ENCODE data around the gene CST2. TPM values are rescaled to one million over a fixed set of nuclear protein-coding genes. Genes with fewer than 3 reads are reported as not detected.
A peak's percentile ranks its signal among the peaks of the same experiment; 100 is the strongest.
"Not testable (repeated sequence)": the region's sequence is repeated elsewhere in the genome, so short reads cannot be mapped to it uniquely, and the experiment has no call there.

CST2 gene
- total RNA-seq, 4 donors from 2014 or later = 0.45 to 2.1 (median 0.86) TPM; not detected in 1

DNA sequence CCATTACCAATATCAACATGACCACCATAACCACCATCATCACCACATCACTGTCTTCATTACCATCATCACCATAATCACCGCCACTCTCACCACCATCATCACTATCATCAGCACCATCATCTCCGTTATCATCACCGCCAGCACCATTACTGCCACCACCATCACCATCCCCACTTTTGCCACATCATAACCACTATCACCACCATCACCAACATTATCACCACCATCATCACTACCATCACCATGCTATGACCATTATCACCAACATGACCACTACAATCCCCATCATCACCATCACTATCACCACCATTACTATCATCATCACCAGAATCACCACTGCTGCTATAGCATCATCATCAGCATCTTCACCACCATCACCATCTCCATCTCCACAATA is 25.7 kb downstream of the CST2 start:
- H3K27ac ChIP-seq (replicated peaks in 1 of 4) = no peak overlapping the region
- peaks cover 0 to 5% (median 0%) of the 10 kb centered on the region in 4 donors for H3K4me1 ChIP-seq
- no peak for DNase-seq (ENCODE audit: extremely low spot score)
- H3K27me3 ChIP-seq = no peaks in the 10 kb centered on the region
- intact Hi-C loops (cut with DNase I) = loop anchor here (5.0 to 10.0 kb wide), 2 partner anchors 81 to 194 kb away; no protein-coding TSS in a partner anchor
- no peaks in the 10 kb centered on the region for H3K36me3 ChIP-seq
- no peak overlapping the region for H3K4me3 ChIP-seq
- 97% methylated on average over 3 of the region's 3 CpGs for WGBS
- no peaks in the 10 kb centered on the region for H3K9me3 ChIP-seq
- TF ChIP-seq POLR2AphosphoS5 (IDR thresholded peaks at IDR 0.05) (no peak), POLR2A (IDR thresholded peaks at IDR 0.05; ENCODE audit: low read depth) (no peak), EP300 (IDR thresholded peaks at IDR 0.05) (no peak)
- TF ChIP-seq, protein P1, sequence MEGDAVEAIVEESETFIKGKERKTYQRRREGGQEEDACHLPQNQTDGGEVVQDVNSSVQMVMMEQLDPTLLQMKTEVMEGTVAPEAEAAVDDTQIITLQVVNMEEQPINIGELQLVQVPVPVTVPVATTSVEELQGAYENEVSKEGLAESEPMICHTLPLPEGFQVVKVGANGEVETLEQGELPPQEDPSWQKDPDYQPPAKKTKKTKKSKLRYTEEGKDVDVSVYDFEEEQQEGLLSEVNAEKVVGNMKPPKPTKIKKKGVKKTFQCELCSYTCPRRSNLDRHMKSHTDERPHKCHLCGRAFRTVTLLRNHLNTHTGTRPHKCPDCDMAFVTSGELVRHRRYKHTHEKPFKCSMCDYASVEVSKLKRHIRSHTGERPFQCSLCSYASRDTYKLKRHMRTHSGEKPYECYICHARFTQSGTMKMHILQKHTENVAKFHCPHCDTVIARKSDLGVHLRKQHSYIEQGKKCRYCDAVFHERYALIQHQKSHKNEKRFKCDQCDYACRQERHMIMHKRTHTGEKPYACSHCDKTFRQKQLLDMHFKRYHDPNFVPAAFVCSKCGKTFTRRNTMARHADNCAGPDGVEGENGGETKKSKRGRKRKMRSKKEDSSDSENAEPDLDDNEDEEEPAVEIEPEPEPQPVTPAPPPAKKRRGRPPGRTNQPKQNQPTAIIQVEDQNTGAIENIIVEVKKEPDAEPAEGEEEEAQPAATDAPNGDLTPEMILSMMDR (IDR thresholded peaks at IDR 0.05) = no peak

DNA sequence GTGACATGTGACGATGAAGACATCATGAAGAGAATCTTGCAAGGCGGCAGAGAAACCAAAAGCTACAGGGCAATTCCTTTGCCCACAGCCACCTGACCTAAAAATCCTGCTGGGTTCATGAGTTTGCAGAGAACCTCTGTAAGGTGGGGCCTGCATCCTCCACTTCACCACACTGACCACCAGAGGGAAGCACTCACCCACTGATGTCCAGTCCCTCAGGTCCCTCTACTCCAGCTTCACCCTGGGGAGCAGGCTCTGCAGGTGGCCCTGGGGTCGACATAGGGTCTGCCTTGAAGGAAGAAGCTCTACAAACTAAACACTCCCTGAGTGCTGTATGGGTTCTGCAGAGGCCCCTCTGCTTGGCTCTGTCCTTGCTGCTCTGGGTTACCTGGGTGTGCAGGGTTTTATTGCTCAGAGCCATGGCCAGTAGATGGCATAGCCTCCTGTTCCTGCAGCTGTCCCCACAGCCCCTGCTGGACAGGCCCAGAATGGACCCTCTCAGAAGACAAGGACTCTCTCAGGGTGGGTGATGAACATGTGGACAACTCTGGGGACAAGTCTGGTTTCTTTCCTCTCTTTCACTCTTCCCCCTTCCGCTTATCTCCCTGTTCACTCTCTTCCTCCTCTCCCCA is 27.2 kb downstream of the CST2 start:
- not testable (repeated sequence) for H3K4me3 ChIP-seq; H3K4me1 ChIP-seq; H3K27me3 ChIP-seq; H3K27ac ChIP-seq (replicated peaks in 1 of 4); DNase-seq (ENCODE audit: extremely low spot score); H3K36me3 ChIP-seq; H3K9me3 ChIP-seq
- 78% methylated on average over 3 of the region's 4 CpGs for WGBS
- intact Hi-C loops (cut with DNase I) = loop anchor here (5.0 kb wide), 1 partner anchor 138 kb away; no protein-coding TSS in a partner anchor
- TF ChIP-seq, protein P1 (IDR thresholded peaks at IDR 0.05) = peak; percentile 66 to 78 (median 71)

DNA sequence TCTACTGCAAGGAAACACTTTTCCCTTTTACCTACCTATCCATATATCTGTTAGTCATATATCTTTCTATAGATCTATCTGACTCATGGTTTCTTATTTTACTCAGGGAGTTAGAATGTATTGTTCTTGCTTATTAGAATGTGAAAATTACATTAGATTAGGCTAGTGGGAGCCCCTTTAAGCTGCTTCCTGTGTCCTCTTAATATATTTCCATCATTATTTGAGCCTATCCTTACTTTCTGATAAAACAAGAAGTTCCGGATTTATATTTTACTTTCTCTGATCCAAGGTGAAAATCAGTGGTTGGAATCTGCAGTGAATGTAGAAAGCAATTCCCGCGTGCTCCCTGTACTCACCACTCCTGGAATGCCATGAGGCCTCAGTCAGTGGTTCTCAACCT is 31.0 kb downstream of the CST2 start:
- no peak overlapping the region for H3K27ac ChIP-seq (replicated peaks in 1 of 4)
- 84% methylated on average over 3 of the region's 3 CpGs for WGBS
- TF ChIP-seq POLR2AphosphoS5 (IDR thresholded peaks at IDR 0.05) (no peak), EP300 (IDR thresholded peaks at IDR 0.05) (no peak), POLR2A (IDR thresholded peaks at IDR 0.05; ENCODE audit: low read depth) (no peak)
- TF ChIP-seq, protein P1 (IDR thresholded peaks at IDR 0.05) = no peak
- H3K36me3 ChIP-seq = no peaks in the 10 kb centered on the region
- DNase-seq (ENCODE audit: extremely low spot score) = no peak
- H3K4me3 ChIP-seq = no peak overlapping the region
- no peaks in the 10 kb centered on the region for H3K9me3 ChIP-seq
- intact Hi-C loops (cut with DNase I) = loop anchor here (5.0 kb wide), 1 partner anchor 142 kb away; no protein-coding TSS in a partner anchor
- H3K27me3 ChIP-seq = peaks cover 0 to 5% (median 0%) of the 10 kb centered on the region in 4 donors
- peaks cover 0 to 5% (median 0%) of the 10 kb centered on the region in 4 donors for H3K4me1 ChIP-seq

DNA sequence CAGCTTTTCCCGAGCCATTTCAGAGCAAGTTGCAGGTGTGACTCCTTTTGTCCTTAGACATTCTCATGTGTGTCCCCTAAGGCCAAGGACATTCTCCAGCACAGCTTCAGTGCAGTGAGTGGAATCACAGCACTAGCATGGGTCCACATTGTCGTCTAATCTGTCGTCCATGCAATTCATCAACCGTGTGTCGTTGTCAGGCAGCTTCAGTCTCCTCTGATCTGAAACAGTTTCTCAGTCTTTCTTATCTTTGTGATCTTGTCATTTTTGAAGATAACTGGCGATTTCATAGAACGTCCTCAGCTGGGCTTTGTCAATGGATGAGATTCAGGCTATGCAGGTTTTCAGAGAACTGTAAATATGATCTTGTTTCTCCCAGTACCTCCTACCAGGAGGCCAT is 31.7 kb downstream of the CST2 start:
- intact Hi-C loops (cut with DNase I) = loop anchor here (5.0 kb wide), 1 partner anchor 142 kb away; no protein-coding TSS in a partner anchor
- H3K36me3 ChIP-seq = no peaks in the 10 kb centered on the region
- DNase-seq (ENCODE audit: extremely low spot score) = no peak

More for the DNA sequence above, 31.7 kb downstream of the CST2 start:
- WGBS = 39% methylated on average over 7 of the region's 7 CpGs
- Histone ChIP-seq H3K27me3 (peaks cover 0 to 5% (median 0%) of the 10 kb centered on the region in 4 donors), H3K27ac (replicated peaks in 1 of 4) (no peak overlapping the region), H3K4me1 (peaks cover 0 to 5% (median 0%) of the 10 kb centered on the region in 4 donors), H3K9me3 (no peaks in the 10 kb centered on the region), H3K4me3 (no peak overlapping the region)
- TF ChIP-seq POLR2AphosphoS5 (IDR thresholded peaks at IDR 0.05) (no peak), EP300 (IDR thresholded peaks at IDR 0.05) (no peak), POLR2A (IDR thresholded peaks at IDR 0.05; ENCODE audit: low read depth) (no peak)
- TF ChIP-seq, protein P1 (IDR thresholded peaks at IDR 0.05) = no peak
